ENCODE data around the gene TBCK. TPM values are rescaled to one million over a fixed set of nuclear protein-coding genes. Genes with fewer than 3 reads are reported as not detected.

The TBCK gene
- total RNA-seq, 1 experiment from 2014 or later, result 29.5 TPM

DNA sequence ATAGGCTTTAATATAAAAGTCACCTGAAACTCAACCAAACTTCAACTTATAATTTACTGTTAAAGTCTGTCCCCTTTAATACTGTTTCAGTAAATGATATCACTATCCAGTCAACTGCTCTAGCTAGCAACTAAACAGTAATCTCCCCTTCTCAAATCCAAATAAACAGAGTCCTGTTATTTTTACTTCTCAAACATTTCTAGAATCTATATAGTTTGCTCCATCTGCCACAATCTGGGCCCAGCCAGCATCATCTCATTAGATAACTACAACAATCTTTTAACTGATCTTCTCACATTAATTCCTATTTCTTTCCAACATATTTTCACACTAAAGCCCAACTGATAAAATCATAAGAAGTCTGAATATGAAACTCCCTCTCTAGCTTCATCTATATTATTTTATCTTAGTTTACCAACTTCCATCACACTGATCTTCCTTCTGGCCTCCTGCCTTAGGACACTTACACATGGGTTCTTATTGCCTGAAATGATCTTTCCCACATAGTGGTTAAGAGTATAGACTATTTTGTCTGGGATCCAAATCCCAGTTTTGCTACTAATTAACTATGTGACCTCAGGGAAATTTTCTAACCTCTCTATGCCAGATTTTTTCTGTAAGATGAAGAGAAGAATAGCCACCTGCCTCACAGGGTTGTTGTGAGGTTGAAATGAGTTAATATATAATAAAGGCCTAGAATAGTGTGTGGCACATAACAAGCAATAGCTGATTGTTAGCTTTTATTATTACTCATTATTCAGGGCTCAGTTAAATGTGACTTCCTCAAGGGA, 18.6 kb downstream of the TBCK start:
- DNase-seq (ENCODE audit: low spot score), result no peak
- in situ Hi-C loops (cut with HindIII; ENCODE audit: low sequenced_read_pairs), result no loop called here

DNA sequence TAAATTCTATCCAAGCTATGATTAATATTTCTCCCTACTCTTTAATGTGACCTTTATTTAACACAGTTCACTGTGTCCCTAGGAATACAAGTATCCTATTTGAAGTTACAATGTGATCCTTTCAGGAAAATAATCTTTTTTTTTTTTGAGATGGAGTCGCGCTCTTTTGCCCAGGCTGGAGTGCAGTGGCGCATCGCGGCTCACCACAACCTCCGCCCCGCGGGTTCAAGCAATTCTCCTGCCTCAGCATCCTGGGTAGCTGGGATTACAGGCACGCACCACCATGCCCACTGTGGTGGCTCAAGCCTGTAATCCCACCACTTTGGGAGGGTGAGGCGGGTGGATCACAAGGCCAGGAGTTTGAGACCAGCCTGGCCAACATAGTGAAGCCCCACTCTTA, 21.9 kb downstream of the TBCK start:
- in situ Hi-C loops (cut with HindIII; ENCODE audit: low sequenced_read_pairs), result no loop called here
- no peak for DNase-seq (ENCODE audit: low spot score)

DNA sequence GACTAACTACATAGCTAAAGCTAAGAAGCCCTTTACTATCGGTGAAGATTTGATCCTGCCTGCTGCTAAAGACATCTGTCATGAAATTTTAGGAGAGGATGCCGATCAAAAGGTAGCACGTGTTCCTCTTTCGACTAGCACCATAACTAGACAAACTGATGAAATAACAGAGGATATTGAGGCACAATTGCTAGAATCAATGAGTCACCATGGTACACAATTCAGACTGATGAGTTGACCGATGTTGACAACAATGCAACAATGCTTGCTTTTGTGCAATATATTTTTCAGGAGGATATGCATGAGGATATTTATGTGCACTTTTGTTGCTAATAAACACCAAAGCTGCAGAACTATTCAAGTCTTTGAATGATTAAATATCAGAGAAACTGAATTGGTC, 24.3 kb downstream of the TBCK start:
- DNase-seq (ENCODE audit: low spot score), result no peak
- in situ Hi-C loops (cut with HindIII; ENCODE audit: low sequenced_read_pairs), result no loop called here

GRCh38 chr4:106289737-106290136, 26.3 kb downstream of the TBCK start:
- no peak for DNase-seq (ENCODE audit: low spot score)
- in situ Hi-C loops (cut with HindIII; ENCODE audit: low sequenced_read_pairs), result no loop called here

DNA sequence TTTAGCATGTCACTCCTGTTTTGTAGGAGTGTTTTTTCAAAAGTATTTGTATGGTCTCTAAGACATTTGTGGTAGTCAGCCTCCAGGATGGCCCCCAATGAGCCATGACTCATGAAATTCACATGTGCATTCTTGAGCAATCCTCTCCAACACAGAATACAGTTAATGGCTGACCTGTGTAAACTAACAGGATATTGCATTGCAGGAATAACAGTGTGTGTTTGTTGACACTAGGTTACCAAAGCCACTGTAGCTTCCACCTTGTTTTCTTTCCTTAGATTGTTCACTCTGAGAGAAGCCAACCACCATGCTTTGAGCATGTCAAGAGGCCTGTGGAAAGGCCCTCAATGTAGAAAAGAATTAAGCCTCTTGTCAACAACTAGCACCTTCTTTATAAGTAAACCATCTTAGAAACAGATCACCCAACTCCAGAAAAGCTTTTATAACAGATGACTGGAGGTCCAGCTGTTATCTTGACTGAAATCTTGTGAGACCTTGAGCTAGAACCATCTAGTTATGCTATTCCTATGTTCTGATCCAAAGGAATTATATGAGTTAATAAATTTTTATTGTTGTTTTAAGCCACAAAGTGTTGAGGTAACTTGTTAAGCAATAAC, 28.5 kb downstream of the TBCK start:
- no peak for DNase-seq (ENCODE audit: low spot score)

GRCh38 chr4:106286611-106287010, 29.4 kb downstream of the TBCK start:
- no peak for DNase-seq (ENCODE audit: low spot score)
- in situ Hi-C loops (cut with HindIII; ENCODE audit: low sequenced_read_pairs), result no loop called here

More for the DNA sequence above, 28.5 kb downstream of the TBCK start:
- in situ Hi-C loops (cut with HindIII; ENCODE audit: low sequenced_read_pairs), result no loop called here

GRCh38 chr4:106284227-106284626, 31.8 kb downstream of the TBCK start:
- no peak for DNase-seq (ENCODE audit: low spot score)
- in situ Hi-C loops (cut with HindIII; ENCODE audit: low sequenced_read_pairs), result no loop called here

GRCh38 chr4:106277140-106277675, 38.8 kb downstream of the TBCK start:
- in situ Hi-C loops (cut with HindIII; ENCODE audit: low sequenced_read_pairs), result no loop called here

DNA sequence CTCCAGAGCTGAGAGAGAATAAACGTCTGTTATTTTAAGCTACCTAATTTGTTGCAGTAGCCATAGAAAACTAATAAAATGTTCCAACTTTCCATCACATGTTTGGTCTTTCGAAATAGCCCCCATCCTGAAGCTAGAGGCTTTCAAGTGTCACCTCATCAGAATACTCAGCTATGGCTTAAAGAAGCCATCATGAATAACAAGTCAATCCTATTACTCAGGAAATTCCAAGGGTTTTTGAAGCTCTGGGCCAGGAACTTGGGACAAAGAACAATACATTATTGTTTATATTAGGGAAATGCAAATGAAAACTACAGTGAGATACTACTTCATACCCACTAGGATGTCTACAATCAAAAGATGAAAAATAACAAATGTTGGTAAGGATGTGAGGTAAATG, 42.2 kb downstream of the TBCK start:
- in situ Hi-C loops (cut with HindIII; ENCODE audit: low sequenced_read_pairs), result no loop called here
- DNase-seq (ENCODE audit: low spot score), result no peak

More at GRCh38 chr4:106277140-106277675, 38.8 kb downstream of the TBCK start:
- DNase-seq (ENCODE audit: low spot score), result no peak

DNA sequence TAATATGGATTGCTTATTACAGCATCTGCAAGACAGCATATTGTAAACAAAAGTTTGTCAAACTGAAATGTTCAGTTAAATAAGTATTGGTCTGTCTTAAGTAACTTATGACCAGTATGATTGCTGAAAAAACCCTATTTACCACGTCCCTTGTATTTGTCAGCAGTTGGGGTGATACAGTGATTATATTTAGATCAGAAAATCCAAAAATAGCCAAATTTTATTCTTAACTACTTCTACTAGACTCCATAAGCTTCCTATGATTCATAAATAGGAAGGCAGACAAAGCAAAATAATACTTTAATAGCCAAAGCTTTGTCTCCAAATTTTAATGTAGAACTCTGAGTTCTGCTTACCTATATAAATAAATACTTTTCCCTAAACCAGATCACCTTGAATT, 45.3 kb downstream of the TBCK start:
- in situ Hi-C loops (cut with HindIII; ENCODE audit: low sequenced_read_pairs), result no loop called here
- DNase-seq (ENCODE audit: low spot score), result no peak

DNA sequence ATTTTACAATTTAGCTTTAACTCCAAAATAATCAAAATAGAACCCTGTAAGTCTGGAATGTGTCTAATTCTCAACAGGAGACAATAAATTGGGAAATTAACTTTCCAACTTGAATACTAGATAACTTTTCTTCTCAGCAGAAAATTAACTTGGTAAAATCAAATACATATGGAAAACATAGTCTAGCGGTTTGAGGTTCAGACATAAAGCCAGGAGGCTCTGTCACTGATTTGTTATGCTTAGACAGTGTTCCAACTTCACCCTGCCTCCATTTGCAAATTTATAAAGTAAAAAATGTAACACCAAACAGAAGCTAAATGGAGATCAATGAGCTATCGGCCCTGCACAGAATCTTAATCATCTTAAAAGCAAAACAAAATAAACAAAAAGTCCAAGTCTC, 46.3 kb downstream of the TBCK start:
- no peak for DNase-seq (ENCODE audit: low spot score)
- in situ Hi-C loops (cut with HindIII; ENCODE audit: low sequenced_read_pairs), result no loop called here

DNA sequence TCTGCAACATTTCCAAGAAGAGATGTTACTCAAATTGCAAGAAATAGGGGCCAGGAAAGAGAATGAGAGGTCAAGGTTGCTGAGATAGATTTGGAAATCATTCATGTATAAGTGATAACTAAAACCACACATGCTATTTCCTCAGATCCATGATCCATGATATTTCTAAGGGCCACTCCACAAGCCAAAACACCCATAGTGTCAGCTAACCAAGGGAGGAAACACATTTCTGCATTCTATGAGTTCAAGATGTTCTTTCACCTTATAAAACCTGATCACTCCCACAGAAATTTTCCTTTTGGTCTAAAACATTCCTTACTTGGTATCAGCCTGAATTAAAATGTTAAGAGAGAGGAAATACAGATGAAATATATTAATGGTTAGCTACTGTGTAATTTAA, 47.2 kb downstream of the TBCK start:
- DNase-seq (ENCODE audit: low spot score), result no peak
- in situ Hi-C loops (cut with HindIII; ENCODE audit: low sequenced_read_pairs), result no loop called here

- peak; percentile 29 for DNase-seq (ENCODE audit: low spot score)
Measured at GRCh38 chr4:106266201-106266600, 49.8 kb downstream of the TBCK start.

DNA sequence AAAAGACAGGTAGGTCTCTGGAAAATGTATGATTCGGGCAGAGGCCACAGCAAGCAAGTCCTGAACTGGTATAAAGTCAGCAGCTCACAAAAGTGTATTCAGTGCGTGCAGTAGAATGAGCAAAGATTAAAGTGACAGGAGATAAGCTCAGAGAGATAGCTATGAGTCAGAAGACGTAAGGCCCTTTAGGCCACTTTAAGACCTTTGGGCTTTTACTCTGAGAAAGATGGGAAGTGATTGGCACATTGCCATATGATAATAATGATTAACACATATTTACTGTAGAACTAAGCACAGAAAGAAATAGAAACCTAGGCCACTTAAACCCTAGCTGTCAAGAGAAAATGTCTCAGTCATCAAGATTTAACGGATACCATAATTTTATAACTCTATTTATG, 51.7 kb downstream of the TBCK start:
- DNase-seq (ENCODE audit: low spot score), result no peak
- in situ Hi-C loops (cut with HindIII; ENCODE audit: low sequenced_read_pairs), result no loop called here

More at GRCh38 chr4:106266201-106266600, 49.8 kb downstream of the TBCK start:
- in situ Hi-C loops (cut with HindIII; ENCODE audit: low sequenced_read_pairs), result no loop called here

DNA sequence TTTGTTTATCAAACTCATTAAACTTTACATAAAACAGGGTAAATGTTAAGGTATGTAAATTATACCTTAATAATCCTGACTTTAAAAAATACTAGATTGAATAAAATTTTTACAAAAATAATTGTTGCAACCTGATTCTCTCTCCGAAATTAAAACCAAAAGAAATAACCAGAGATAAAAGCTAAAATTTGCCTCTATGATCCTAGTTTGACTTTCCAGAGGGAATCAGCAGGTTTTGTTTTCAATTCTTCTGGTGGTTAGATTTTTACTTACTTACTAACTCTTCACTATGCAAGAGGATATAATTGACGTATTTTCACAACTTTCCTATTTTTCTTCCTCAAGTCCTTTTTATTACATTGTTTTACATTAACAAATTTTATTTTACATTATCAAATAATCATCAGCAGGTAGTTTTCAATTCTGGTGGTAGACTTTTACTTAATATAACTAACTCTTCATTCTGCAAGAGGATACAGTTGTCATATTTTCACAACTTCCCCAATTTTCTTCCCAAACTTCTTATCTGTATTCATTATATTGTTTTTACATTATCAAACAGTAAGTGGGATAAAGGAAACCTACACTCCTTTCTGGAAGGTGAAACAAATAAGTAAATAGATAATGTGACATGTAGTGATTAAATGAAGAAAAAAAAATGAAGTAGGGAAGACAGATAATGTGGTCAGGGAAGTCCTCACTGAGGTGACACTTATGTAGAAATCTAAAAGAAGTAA, 52.2 kb downstream of the TBCK start:
- in situ Hi-C loops (cut with HindIII; ENCODE audit: low sequenced_read_pairs), result no loop called here

GRCh38 chr4:106261980-106262379, 54.0 kb downstream of the TBCK start:
- DNase-seq (ENCODE audit: low spot score), result no peak
- in situ Hi-C loops (cut with HindIII; ENCODE audit: low sequenced_read_pairs), result no loop called here

More for the DNA sequence above, 52.2 kb downstream of the TBCK start:
- no peak for DNase-seq (ENCODE audit: low spot score)

DNA sequence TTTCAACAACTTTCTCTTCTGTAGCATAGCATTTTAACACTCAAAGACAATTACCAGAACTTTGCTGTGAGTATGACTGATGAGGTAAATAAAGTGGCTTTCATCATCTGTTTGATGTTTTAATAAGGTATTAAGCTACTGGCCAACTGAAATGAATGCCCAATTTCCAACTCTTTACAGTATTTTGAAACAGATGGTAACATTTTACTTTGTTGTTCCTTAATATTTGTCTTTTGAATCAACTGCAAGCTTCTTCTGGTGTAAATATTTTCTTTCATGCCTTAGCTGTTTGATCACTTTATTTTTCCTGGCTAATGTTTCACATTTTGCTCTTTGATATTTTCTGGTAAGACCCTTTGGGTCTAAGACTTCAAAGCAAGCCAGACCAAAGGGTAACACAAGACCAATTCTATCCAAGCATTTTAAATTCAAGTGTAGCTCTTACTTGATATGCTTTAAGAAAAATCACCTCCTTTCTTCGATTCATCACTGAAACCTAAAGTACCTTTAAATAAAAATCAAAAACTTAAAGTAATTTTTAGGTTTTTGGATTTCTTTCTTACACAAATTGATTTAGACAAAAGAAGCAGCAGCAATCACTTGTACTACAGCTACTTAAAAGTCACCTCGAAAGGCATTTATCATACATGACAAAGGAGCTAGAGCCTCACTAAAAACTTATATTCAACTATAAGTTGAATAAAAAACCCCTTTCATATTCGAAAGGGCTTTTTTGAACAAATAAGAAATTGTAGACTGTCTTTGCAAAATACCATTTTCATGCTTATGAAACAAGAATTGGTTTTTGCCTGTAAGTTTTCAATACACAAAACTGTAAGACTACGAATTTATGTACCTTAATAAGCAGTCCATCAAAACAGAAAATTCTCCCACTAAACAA, 57.6 kb downstream of the TBCK start:
- in situ Hi-C loops (cut with HindIII; ENCODE audit: low sequenced_read_pairs), result no loop called here
- no peak for DNase-seq (ENCODE audit: low spot score)

GRCh38 chr4:106256190-106256589, 59.8 kb downstream of the TBCK start:
- in situ Hi-C loops (cut with HindIII; ENCODE audit: low sequenced_read_pairs), result no loop called here
- no peak for DNase-seq (ENCODE audit: low spot score)

DNA sequence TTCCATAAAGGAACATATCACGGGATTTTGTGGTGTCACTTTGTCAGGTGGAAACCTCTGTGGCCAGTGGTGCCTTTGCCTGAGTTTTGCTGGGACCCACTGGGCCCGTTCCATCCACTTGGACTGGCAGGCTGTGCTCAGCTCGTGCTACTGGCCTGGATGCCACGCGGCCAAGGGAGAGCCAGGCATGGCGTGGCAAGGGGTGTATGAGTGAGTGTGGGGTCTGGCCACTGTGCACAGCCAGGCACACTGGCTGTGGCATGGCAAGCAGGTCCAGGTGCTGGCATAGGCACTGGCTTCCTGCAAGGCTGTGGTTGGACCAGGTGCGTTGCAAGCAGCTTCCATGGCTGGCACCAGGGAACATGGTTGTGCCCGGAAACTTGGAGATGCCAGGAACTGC, 60.8 kb downstream of the TBCK start:
- in situ Hi-C loops (cut with HindIII; ENCODE audit: low sequenced_read_pairs), result no loop called here
- no peak for DNase-seq (ENCODE audit: low spot score)
